Osteoblast (primary cell): Measurements from ENCODE around the gene FMN1. TPM values are rescaled to one million over a fixed set of nuclear protein-coding genes. Genes with fewer than 3 reads are reported as not detected.

Source experiments
- DNase-seq: peaks from one replicate; pipeline ENCODE4 v3.0.0; 2011; ENCODE audit warnings: low spot score, mixed read lengths; ENCODE audit not compliant: insufficient read length; ENCODE audit errors: missing footprints
- H2AFZ ChIP-seq: 2 replicates; pipeline ENCODE4 v1.6.0; 2011; ENCODE audit warnings: mild to moderate bottlenecking, low read length
- H3K27ac ChIP-seq: 2 replicates; pipeline ENCODE4 v1.5.1; 2011; ENCODE audit warnings: mild to moderate bottlenecking, low read depth, low read length, moderate library complexity
- H3K27me3 ChIP-seq: 2 replicates; pipeline ENCODE4 v1.6.0; 2012; ENCODE audit warnings: mild to moderate bottlenecking, control low read depth, inconsistent platforms, low read length, moderate library complexity; ENCODE audit not compliant: insufficient read depth
- H3K36me3 ChIP-seq: 2 replicates; pipeline ENCODE4 v1.5.1; 2011; ENCODE audit warnings: mild to moderate bottlenecking, low read length, control low read depth, moderate library complexity; ENCODE audit not compliant: insufficient read depth
- H3K4me1 ChIP-seq: 2 replicates; pipeline ENCODE4 v1.5.1; 2011; ENCODE audit warnings: mild to moderate bottlenecking, low read length, control low read depth, moderate library complexity; ENCODE audit not compliant: insufficient read depth
- H3K4me2 ChIP-seq: 2 replicates; pipeline ENCODE4 v1.6.0; 2011; ENCODE audit warnings: mild to moderate bottlenecking, low read length; ENCODE audit not compliant: insufficient read depth
- H3K4me3 ChIP-seq: fragments of 200-600 bp; sonication (generic); 3 replicates; pipeline ENCODE4 v1.5.1; 2012; ENCODE audit warnings: mild to moderate bottlenecking, low read length, inconsistent platforms; ENCODE audit not compliant: insufficient read depth
- H3K79me2 ChIP-seq: 2 replicates; pipeline ENCODE4 v1.6.0; 2012; ENCODE audit warnings: mild to moderate bottlenecking, low read length, control low read depth, inconsistent platforms; ENCODE audit not compliant: insufficient read depth
- H3K9me3 ChIP-seq: 2 replicates; pipeline ENCODE4 v1.5.1; 2011; ENCODE audit warnings: low read depth, low read length, control low read depth
- H4K20me1 ChIP-seq: 2 replicates; pipeline ENCODE4 v1.6.0; 2012; ENCODE audit warnings: mild to moderate bottlenecking, low read length, control low read depth; ENCODE audit not compliant: insufficient read depth
- total RNA-seq: library from RNA; depleted of rRNA; stranded (reverse); fragments of >200 nt; gene quantifications from 2 replicates; pipeline ENCODE4 v1.2.3, GENCODE V29; 2012
- TF ChIP-seq, protein P1 (sequence below): IDR thresholded peaks from 2 replicates; pipeline ENCODE4 v1.5.1; 2011; ENCODE audit warnings: mild to moderate bottlenecking, low read depth, low read length, moderate library complexity; ENCODE audit errors: extremely low read depth

The FMN1 gene
- total RNA-seq, 1 donor: 9.0 TPM

DNA sequence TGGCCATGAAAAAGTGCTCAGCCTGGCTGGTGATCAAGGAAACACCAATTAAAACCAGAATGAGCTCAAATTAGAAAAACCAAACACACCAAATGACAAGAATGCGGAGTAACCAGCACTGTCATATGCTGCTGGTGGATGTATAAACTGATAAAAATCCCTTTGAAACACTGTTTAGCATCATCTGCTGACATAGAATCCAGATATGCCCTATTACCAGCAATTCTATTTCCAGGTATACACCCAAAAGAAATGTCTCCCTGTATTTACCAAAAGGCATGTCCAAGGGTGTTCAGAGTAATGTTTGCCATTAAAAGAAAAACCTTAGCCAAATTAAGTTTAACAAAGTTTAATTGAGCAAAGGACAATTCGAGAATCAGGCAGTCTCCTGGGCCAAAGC, 138.6 kb downstream of the FMN1 start:
- Histone ChIP-seq H3K4me3 (no peak overlapping the region), H3K4me1 (peaks cover 8% of the 10 kb centered on the region), H3K9me3 (no peaks in the 10 kb centered on the region), H3K79me2 (peaks cover 65% of the 10 kb centered on the region), H3K27ac (no peak overlapping the region), H4K20me1 (no peaks in the 10 kb centered on the region), H2AFZ (no peak overlapping the region), H3K4me2 (no peak overlapping the region), H3K27me3 (no peaks in the 10 kb centered on the region), H3K36me3 (peaks cover 3% of the 10 kb centered on the region)
- no peak for DNase-seq
- TF ChIP-seq, protein P1, sequence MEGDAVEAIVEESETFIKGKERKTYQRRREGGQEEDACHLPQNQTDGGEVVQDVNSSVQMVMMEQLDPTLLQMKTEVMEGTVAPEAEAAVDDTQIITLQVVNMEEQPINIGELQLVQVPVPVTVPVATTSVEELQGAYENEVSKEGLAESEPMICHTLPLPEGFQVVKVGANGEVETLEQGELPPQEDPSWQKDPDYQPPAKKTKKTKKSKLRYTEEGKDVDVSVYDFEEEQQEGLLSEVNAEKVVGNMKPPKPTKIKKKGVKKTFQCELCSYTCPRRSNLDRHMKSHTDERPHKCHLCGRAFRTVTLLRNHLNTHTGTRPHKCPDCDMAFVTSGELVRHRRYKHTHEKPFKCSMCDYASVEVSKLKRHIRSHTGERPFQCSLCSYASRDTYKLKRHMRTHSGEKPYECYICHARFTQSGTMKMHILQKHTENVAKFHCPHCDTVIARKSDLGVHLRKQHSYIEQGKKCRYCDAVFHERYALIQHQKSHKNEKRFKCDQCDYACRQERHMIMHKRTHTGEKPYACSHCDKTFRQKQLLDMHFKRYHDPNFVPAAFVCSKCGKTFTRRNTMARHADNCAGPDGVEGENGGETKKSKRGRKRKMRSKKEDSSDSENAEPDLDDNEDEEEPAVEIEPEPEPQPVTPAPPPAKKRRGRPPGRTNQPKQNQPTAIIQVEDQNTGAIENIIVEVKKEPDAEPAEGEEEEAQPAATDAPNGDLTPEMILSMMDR: no peak

DNA sequence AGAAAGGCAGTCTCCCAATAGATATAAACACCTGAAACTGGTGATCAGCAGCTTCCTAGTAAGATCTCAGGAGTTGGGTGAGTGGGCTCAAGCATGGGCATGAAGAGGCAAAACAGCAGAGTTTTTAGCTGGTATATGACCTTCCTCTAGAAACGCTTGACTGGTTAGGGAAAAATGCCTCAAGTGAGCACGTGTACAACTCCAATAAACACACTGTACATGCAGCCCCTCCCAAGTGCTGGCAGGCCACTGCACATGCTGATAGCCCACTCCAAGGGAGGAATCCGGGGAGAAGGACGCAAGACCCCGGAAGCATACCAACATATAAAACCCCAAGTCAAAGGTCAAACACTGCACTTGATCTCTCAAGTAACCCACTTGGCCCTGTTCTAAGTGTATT, 143.0 kb downstream of the FMN1 start:
- no peak overlapping the region for H3K4me2 ChIP-seq
- no peaks in the 10 kb centered on the region for H3K36me3 ChIP-seq
- H4K20me1 ChIP-seq: no peaks in the 10 kb centered on the region
- H3K9me3 ChIP-seq: no peaks in the 10 kb centered on the region
- no peaks in the 10 kb centered on the region for H3K27me3 ChIP-seq
- no peaks in the 10 kb centered on the region for H3K4me1 ChIP-seq
- TF ChIP-seq, protein P1: no peak
- no peak for DNase-seq
- peaks cover 52% of the 10 kb centered on the region for H3K79me2 ChIP-seq
- no peak overlapping the region for H3K27ac ChIP-seq
- H2AFZ ChIP-seq: no peak overlapping the region
- no peak overlapping the region for H3K4me3 ChIP-seq

DNA sequence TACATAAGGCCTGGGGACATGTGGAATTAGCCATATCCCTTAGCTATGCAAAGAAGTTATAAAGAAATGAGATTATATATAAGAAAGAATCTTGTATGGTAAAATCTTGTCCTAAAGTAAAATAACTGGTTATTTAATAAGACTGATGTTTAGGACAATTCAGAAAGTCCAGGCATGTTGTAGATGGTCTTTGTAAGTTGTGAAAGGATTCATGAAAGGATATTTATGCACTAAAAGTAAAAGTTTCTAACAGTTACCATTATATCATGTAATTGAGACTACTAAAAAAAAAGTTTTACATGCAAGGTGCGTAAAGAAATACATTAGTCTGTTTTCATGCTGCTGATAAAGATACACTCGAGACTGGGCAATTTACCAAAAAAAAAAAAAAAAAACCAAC, 146.3 kb downstream of the FMN1 start:
- no peaks in the 10 kb centered on the region for H3K9me3 ChIP-seq
- no peak for DNase-seq

DNA sequence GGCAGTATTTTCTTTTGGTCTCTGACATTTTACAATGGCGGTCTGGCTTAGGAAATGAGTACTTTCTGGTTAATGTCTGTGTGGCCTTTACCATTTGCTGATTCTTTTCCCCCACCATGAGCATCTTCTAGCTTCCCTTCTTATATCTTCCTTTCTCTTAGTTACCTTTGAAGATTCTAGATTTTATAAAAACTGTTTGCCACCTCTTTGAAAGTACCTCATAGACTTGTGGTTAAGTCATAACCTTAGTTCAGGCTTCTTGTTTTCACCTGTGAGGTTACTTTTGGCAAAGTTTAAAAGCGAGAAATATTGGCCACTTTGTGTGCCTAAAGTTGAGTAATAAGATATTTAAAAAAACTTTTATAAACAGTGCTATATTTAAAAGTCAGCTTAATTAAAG, 147.4 kb downstream of the FMN1 start:
- H3K79me2 ChIP-seq: peaks cover 30% of the 10 kb centered on the region
- no peak overlapping the region for H3K4me3 ChIP-seq
- TF ChIP-seq, protein P1: no peak
- H2AFZ ChIP-seq: no peak overlapping the region
- no peaks in the 10 kb centered on the region for H3K9me3 ChIP-seq
- no peak for DNase-seq
- H3K4me2 ChIP-seq: no peak overlapping the region
- no peaks in the 10 kb centered on the region for H4K20me1 ChIP-seq
- no peaks in the 10 kb centered on the region for H3K27me3 ChIP-seq
- no peaks in the 10 kb centered on the region for H3K36me3 ChIP-seq
- H3K4me1 ChIP-seq: no peaks in the 10 kb centered on the region
- no peak overlapping the region for H3K27ac ChIP-seq

More for the DNA sequence above, 146.3 kb downstream of the FMN1 start:
- Histone ChIP-seq H3K79me2 (peaks cover 36% of the 10 kb centered on the region), H3K4me3 (no peak overlapping the region), H4K20me1 (no peaks in the 10 kb centered on the region), H3K27me3 (no peaks in the 10 kb centered on the region), H3K27ac (no peak overlapping the region), H2AFZ (no peak overlapping the region), H3K4me2 (no peak overlapping the region), H3K4me1 (no peaks in the 10 kb centered on the region), H3K36me3 (no peaks in the 10 kb centered on the region)
- TF ChIP-seq, protein P1: no peak
